GM19099 (cell line): ENCODE measurements around the gene PARD3B.

ENCODE experiments used
- POLR2A ChIP-seq: IDR thresholded peaks from 3 replicates; pipeline ENCODE4 v1.6.1; 2011; ENCODE audit warnings: low read depth; ENCODE audit not compliant: insufficient read length; ENCODE audit errors: extremely low read depth

PARD3B gene

DNA sequence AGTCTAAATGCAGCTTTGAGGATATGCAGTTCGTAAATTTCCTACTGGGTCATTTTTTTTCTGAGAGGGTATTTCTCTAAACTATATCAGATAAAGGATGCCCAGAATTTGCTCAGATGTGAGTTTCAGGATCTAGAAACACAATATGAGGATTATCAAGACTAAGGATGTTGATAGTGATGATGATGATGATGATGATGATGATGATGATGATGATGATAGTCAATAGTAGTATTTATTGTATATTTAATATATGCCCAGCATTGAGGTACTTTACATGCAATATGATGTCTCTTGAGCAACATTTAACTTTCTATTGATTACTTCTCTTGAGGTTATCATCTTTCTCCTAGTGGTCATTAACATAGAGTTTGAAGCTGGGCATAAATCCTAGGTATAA is 914.9 kb downstream of the PARD3B start:
- no peak for TF ChIP-seq POLR2A

DNA sequence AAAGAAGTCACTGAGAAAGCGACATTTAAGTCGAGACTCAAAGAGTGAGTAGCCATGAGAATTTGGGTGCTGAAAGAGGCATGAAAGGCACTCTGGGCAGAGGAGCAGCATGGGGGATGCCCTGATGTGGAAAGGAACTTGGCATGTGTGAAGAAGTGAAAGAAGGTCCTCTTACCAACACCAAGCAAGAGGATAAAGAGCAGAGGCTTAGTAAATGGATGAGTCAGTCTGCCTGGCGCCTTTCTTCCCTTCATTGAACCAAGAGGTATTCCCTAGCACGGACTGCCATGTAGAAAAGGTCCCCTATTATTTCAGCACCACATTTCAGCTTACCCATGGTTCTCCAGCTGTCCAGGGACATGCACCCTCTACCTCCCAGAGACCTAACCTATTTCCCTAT is 915.9 kb downstream of the PARD3B start:
- no peak for TF ChIP-seq POLR2A

DNA sequence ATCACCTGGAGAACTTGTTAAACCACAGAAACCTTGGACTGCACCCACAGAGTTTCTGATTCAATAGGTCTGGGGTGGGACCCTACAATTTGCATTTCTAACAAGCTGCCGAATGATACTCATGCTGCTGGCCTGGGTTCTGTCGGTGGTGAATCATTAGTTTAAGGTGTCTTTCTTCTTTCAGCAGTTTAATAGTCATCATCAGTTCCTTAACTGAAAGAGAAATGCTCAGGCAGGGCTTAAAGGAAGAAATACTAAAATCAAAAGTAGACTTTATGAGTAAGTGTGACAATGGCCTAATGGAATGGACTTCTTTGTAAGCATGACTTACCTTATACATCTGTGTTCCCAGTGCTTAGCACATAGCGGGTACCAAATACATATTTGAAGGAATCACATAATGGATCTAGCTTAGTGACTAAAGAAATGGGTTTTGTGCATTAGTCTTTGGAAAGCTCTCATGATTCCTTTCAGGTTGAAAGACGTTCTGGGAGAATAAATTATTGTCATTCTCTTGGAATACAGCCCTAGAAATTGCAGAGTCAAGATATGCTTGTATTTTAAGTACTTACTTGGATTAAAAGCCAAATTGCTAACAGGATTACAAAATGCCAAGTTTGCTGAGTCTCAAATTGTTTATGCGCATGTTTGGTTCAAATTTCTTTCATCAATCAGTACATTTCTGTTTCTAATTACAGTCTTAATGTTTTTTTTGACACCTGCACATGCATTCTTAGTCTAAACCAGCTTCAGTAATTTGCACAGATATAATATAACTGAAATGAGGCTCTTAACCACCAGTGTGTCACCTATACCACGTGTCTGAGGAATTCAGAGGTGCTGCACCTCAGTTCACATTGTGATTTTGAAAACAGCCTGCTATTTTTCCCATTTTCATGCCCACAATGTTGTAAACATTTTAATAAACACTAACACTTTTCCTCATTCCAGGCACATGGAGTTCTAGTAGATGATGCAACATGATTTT is 916.7 kb downstream of the PARD3B start:
- no peak for TF ChIP-seq POLR2A

DNA sequence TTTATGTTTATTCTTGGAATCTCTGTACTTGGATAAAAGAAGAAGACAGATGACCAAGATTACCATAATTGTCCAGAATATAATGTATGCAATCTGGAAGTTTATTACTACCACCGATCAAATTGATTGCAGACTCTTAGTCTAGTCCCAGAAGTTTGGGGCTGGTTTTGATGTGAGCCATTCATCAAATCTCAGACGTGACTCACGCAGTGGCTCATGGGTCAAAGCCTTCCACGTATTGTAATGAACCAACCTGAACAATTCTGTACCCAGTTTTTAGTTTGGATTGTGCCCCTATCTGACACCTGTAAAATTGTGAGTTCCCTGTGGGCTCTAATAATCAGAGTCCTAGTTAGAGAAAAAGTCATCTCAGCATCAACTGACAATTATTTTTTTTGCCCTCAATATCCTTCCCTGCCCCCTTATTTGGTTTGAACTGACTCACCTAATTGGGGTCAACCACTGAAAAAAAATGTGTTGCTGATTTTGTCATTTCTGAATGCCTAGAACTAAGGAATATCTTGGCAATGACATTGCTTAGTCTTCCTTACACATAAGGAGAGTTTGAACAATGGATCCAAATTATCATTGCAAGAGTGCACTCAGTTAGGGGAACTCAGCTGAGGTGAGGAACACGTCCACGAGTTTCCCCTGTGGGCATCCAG is 917.5 kb downstream of the PARD3B start:
- no peak for TF ChIP-seq POLR2A

DNA sequence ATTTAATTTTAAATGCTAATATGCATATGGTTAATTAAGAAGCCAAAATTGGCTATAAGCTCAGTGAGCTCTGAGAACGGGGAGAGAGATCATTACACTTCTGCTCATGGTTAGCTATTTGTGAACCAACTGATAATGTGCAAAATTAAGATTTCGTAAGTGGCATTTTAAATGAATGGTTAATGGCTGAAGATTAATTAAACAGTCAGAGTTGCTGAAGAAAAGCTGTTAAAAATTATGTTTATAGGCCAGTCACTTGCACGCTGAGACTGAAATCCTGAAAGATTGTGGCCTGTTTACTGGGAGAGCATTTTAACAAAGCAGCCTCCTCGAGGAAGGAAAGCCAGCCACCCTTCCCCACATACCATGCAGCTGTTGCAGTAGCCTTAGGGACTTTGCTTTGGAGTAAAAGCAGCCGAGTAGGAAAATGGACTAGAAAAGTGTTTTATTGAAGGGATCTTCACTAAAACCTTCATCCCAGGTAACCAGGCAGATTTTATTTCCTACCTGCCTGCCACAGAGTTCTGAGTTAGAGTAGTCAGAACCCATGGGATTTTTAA is 918.3 kb downstream of the PARD3B start:
- TF ChIP-seq POLR2A = no peak

DNA sequence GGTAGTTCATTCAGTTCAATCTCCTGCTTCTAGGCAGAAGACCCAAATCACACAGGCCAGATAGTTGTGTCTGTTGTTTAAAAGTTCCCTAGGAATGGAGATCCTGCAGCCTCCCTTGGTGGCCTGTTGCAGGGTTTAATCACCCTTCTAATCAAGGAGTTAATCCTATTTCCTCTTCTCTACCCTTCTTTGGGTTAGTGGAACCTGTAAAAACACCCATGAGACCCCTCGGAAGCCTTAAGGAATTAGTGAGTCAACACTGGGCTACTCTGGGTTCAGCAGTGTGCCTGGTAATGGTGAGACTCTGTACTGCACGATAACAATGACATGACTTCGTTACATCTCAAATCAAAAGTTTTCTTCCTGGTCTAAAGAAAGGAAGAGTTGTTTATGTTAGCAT is 919.4 kb downstream of the PARD3B start:
- no peak for TF ChIP-seq POLR2A

DNA sequence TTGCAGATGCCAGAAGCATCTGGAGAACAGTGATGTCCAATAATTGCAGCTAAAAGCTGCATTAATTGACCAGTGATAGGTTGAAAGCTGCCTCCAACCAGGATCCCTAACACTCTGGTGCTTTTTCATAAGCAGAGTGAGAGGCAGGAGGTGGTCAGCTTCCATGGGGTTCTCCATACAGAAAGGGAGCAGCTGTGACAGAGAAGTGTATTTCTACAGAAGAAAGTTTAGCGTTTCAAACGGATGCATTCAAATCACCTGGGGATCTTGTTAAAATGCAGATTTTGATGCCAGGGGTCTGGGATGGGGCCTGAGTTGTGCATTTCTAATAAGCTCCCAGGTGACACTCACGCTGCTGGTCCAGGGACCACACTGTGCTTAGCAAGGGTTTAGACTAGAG is 920.5 kb downstream of the PARD3B start:
- TF ChIP-seq POLR2A = no peak

DNA sequence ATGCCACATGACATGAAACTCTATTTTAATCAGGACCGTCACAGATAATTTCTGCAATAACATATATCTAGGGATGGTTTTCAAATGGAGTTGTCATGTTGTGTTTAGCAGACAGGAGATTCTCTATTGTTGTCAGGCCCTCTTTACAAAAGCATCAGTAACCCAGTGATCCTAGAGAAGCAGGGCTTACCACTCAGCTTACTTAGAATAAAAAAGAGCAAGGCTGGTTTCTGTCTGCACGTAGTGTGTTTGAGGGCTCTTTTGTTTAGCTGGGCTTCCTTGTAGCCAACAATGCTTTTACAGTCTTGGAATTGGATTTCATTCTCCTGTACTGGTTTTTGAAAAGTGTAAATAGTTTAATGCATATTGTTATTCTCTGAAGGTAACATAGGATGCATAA is 926.5 kb downstream of the PARD3B start:
- TF ChIP-seq POLR2A = no peak

DNA sequence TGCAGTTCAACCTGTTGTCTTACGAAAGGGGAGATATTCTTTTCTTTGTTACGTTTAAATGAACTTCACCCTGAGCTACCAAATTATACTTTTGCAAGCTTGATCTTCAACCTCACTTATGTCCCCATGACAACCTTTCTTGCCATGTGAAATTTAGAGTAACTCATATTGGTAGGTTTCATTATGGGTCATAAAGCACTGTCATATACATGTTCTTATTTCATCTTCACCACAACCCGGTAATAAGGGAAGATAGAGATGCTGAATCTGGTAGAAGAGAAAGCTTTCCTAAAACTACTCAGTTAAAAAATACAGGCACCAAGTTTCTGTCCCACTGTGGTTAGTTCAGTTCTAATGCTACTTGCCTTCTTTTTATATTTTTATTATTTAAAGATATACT is 928.5 kb downstream of the PARD3B start:
- no peak for TF ChIP-seq POLR2A

DNA sequence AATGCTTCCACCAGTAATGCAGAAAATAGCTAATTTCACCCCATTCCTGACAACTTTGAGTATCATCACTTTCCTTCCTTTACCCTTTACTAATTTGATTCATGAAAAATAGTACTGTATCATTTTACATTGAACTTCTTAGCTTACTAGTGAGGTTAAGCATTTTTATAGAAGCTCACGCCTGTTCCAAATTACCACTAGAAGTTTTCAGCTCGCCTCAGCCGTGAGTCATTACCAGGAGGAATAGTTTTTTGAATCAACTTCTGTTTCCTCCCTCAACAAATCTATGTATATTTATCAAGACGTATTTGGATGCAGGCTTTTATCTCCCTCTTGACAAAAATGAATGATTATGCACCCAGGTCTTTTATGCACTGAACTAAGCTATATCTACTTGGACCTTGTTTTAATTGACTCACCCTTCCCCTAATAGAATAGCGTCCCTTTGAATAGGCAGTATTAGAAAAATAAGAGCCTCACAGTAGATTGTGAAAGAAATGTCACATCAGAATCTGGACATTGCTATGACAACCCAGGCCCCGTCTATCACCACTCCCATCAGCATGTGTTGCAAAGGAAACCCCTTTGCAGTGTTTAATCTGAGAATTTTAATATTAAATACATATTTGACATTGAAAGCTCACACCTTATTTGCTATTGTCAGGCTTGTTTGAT is 929.6 kb downstream of the PARD3B start:
- TF ChIP-seq POLR2A = no peak

DNA sequence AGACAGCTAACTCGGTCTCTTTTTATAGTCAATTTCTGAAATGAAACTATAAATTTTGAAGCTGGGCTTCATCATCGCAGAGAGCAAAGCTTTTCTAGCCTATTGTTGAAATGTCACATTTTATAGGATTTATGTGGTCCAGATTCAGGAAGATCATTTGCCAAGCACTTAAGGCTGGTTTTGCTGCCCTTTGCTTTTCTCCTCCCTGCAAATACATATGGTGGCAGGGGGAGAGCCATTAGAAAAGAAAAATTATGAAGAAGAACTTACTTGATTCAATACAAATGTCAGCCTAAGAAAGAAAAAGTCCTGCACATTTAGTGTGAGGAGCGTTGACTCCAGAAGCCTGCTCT is 930.1 kb downstream of the PARD3B start:
- no peak for TF ChIP-seq POLR2A

DNA sequence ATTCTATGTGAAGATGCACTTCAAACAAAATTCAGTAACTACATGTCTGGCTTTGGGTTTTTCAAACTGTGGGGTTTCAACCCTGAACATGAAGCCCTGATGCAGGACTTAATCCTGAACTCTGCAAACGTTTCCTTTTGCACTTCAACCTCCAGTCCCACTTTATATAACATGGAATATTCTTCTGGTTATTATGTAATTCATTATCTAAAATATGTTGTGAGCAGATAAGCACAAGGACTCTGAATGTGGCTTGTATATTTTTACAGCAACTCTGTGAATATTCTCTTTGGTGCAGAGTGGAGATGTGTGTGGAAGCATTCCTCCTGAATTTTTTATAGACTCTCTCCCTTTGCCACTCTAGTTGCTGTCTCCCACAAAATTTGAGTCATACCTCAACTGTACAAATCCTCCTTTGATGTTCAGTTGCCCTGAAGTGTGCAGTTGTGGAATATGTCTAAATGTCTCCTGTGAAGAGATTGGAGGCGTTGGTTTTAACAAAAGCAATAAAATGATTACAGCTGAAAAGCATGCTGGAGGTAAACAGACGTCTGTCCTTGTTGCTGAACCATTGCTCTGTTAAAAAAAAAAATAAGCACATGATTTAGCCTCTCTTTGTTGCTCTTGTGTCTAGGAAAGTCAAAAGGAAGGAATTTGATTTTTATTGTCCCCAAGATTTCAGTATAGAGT is 931.9 kb downstream of the PARD3B start:
- no peak for TF ChIP-seq POLR2A

DNA sequence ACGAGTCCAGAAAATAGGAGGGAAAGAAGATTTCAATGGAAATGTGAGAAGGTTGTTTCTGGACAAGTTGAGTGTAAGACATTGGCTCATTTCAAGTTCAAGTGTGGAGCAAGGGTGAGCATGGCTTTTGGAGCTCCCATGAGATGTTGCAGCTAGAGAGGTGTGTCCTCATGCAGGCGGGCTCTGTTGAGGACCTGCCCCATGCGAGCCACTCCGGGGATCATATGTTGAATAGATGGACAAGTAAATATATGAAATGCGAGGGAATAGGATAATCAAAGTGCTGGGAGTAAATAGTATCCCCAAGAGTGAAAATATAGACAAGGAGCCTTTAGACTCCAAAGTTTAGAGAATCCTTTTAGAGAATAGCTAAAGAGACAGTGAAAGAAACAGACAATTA is 936.6 kb downstream of the PARD3B start:
- no peak for TF ChIP-seq POLR2A

DNA sequence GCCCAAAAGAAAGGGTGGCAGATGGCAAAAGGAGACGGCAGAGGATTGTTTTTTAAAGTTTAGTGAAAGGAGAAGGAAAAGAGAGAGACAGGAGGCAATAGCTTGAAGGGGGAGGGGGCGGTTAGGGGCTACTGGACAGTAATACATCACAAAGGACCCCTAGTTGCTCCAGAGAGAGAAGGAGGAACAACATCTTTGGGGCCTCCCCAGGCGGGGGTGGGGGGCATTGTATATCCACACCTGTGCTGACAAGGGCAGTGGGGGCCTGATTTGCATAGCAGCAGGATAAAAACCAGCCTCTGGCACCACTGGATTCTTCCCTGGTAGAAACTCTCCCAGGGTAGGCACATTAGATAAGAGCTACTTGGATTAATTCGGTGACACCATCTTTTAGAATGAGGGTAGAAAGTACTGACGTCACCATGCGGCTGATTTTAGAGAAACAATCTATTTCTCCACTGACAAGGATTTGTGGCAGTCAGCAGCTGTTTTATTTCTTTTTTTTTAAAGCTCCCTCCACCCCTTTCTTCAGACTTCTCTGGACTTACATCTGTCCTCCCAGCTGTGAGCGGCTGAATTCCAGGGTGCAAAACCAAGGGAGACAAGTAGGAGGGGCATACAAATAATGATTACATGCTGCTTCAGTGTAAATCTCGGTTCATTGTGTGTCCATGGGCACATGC is 937.3 kb downstream of the PARD3B start:
- no peak for TF ChIP-seq POLR2A
